ENCODE measurements around the gene ACTC1. TPM values are rescaled to one million over a fixed set of nuclear protein-coding genes. Genes with fewer than 3 reads are reported as not detected.

Gene ACTC1
- total and polyA plus RNA-seq, 7 experiments from 2014 or later = not detected

- Histone ChIP-seq H3K9me3 (ENCODE audit: control insufficient read depth in 2 of 3, low read length in 3 of 3) (no peaks in the 10 kb centered on the region), H3K27ac (ENCODE audit: low read depth, low read length) (no peak overlapping the region), H3K27me3 (ENCODE audit: control insufficient read depth in 2 of 2, insufficient read depth in 2 of 2, low read length in 2 of 2) (no peaks in the 10 kb centered on the region), H3K4me1 (ENCODE audit: control insufficient read depth in 2 of 2, insufficient read depth in 2 of 2, low read length in 2 of 2) (no peaks in the 10 kb centered on the region), H3K4me3 (ENCODE audit: low read length) (no peak overlapping the region), H3K36me3 (ENCODE audit: control insufficient read depth in 2 of 3, insufficient read depth in 3 of 3, low read length in 3 of 3) (no peaks in the 10 kb centered on the region)
- H3K4me3 Mint-ChIP-seq = no peak overlapping the region
- H3K36me3 Mint-ChIP-seq = no peaks in the 10 kb centered on the region
- intact Hi-C loops (cut with micrococcal nuclease) = no loop called here
- ATAC-seq (no peak), DNase-seq (no peak)
- CTCF ChIA-PET = no interaction called here
- peaks cover 37 to 57% (median 51%) of the 10 kb centered on the region in 5 donors for H3K27me3 Mint-ChIP-seq
- no peaks in the 10 kb centered on the region for H3K9me3 Mint-ChIP-seq
- no peak overlapping the region for H3K27ac Mint-ChIP-seq
- peaks cover 0 to under 1% (median 0%) of the 10 kb centered on the region in 7 donors for H3K4me1 Mint-ChIP-seq
- POLR2A ChIA-PET = no interaction called here
Observed at GRCh38 chr15:34760909-34761308, 34.4 kb downstream of the ACTC1 start.

GRCh38 chr15:34759992-34760391 is 35.4 kb downstream of the ACTC1 start:
- no peak overlapping the region for H3K27ac ChIP-seq (ENCODE audit: low read depth, low read length)
- H3K4me1 Mint-ChIP-seq = peaks cover 0 to 8% (median 0%) of the 10 kb centered on the region in 7 donors
- ChIA-PET CTCF (no interaction called here), POLR2A (no interaction called here)
- no peak for DNase-seq
- peaks cover 46 to 64% (median 59%) of the 10 kb centered on the region in 5 donors for H3K27me3 Mint-ChIP-seq
- H3K4me1 ChIP-seq (ENCODE audit: control insufficient read depth in 2 of 2, insufficient read depth in 2 of 2, low read length in 2 of 2) = no peaks in the 10 kb centered on the region
- ATAC-seq = no peak
- H3K36me3 Mint-ChIP-seq = no peaks in the 10 kb centered on the region
- H3K9me3 ChIP-seq (ENCODE audit: control insufficient read depth in 2 of 3, low read length in 3 of 3) = no peaks in the 10 kb centered on the region
- H3K9me3 Mint-ChIP-seq = no peaks in the 10 kb centered on the region
- no peak overlapping the region for H3K4me3 Mint-ChIP-seq
- H3K27me3 ChIP-seq (ENCODE audit: control insufficient read depth in 2 of 2, insufficient read depth in 2 of 2, low read length in 2 of 2) = no peaks in the 10 kb centered on the region
- intact Hi-C loops (cut with micrococcal nuclease) = no loop called here
- no peak overlapping the region for H3K4me3 ChIP-seq (ENCODE audit: low read length)
- no peaks in the 10 kb centered on the region for H3K36me3 ChIP-seq (ENCODE audit: control insufficient read depth in 2 of 3, insufficient read depth in 3 of 3, low read length in 3 of 3)
- H3K27ac Mint-ChIP-seq = no peak overlapping the region

GRCh38 chr15:34759347-34759746 is 36.0 kb downstream of the ACTC1 start:
- Histone ChIP-seq H3K9me3 (ENCODE audit: control insufficient read depth in 2 of 3, low read length in 3 of 3) (no peaks in the 10 kb centered on the region), H3K4me1 (ENCODE audit: control insufficient read depth in 2 of 2, insufficient read depth in 2 of 2, low read length in 2 of 2) (no peaks in the 10 kb centered on the region), H3K27me3 (ENCODE audit: control insufficient read depth in 2 of 2, insufficient read depth in 2 of 2, low read length in 2 of 2) (no peaks in the 10 kb centered on the region), H3K4me3 (ENCODE audit: low read length) (no peak overlapping the region), H3K36me3 (ENCODE audit: control insufficient read depth in 2 of 3, insufficient read depth in 3 of 3, low read length in 3 of 3) (no peaks in the 10 kb centered on the region), H3K27ac (ENCODE audit: low read depth, low read length) (no peak overlapping the region)
- H3K36me3 Mint-ChIP-seq = no peaks in the 10 kb centered on the region
- no peak for DNase-seq
- H3K4me1 Mint-ChIP-seq = peaks cover 0 to 8% (median 0%) of the 10 kb centered on the region in 7 donors
- POLR2A ChIA-PET = no interaction called here
- no peak for ATAC-seq
- CTCF ChIA-PET = no interaction called here
- H3K27ac Mint-ChIP-seq = no peak overlapping the region
- peaks cover 47 to 64% (median 60%) of the 10 kb centered on the region in 5 donors for H3K27me3 Mint-ChIP-seq
- no peak overlapping the region for H3K4me3 Mint-ChIP-seq
- intact Hi-C loops (cut with micrococcal nuclease) = no loop called here
- H3K9me3 Mint-ChIP-seq = no peaks in the 10 kb centered on the region

GRCh38 chr15:34757262-34757661 is 38.1 kb downstream of the ACTC1 start:
- no peaks in the 10 kb centered on the region for H3K9me3 ChIP-seq (ENCODE audit: control insufficient read depth in 2 of 3, low read length in 3 of 3)
- peaks cover 2 to 12% (median 5%) of the 10 kb centered on the region in 7 donors for H3K4me1 Mint-ChIP-seq
- no peak overlapping the region for H3K27ac Mint-ChIP-seq
- H3K27ac ChIP-seq (ENCODE audit: low read depth, low read length) = no peak overlapping the region
- peaks cover 65 to 80% (median 77%) of the 10 kb centered on the region in 5 donors for H3K27me3 Mint-ChIP-seq
- H3K9me3 Mint-ChIP-seq = peaks cover 0 to 12% (median 0%) of the 10 kb centered on the region in 11 donors
- ChIA-PET POLR2A (no interaction called here), CTCF (no interaction called here)
- H3K4me1 ChIP-seq (ENCODE audit: control insufficient read depth in 2 of 2, insufficient read depth in 2 of 2, low read length in 2 of 2) = no peaks in the 10 kb centered on the region
- intact Hi-C loops (cut with micrococcal nuclease) = no loop called here
- H3K27me3 ChIP-seq (ENCODE audit: control insufficient read depth in 2 of 2, insufficient read depth in 2 of 2, low read length in 2 of 2) = peaks cover 0 to 3% of the 10 kb centered on the region in 2 donors
- H3K36me3 ChIP-seq (ENCODE audit: control insufficient read depth in 2 of 3, insufficient read depth in 3 of 3, low read length in 3 of 3) = no peaks in the 10 kb centered on the region
- DNase-seq = no peak
- H3K36me3 Mint-ChIP-seq = no peaks in the 10 kb centered on the region
- no peak overlapping the region for H3K4me3 Mint-ChIP-seq
- no peak for ATAC-seq
- no peak overlapping the region for H3K4me3 ChIP-seq (ENCODE audit: low read length)

- no peak overlapping the region for H3K27ac Mint-ChIP-seq
- no peaks in the 10 kb centered on the region for H3K36me3 Mint-ChIP-seq
- ChIA-PET CTCF (no interaction called here), POLR2A (no interaction called here)
- H3K9me3 ChIP-seq (ENCODE audit: control insufficient read depth in 2 of 3, low read length in 3 of 3) = no peaks in the 10 kb centered on the region
- peaks cover 2 to 12% (median 5%) of the 10 kb centered on the region in 7 donors for H3K4me1 Mint-ChIP-seq
- no peak overlapping the region for H3K27ac ChIP-seq (ENCODE audit: low read depth, low read length)
- no peak overlapping the region for H3K4me3 ChIP-seq (ENCODE audit: low read length)
- no peak for ATAC-seq
- no peaks in the 10 kb centered on the region for H3K36me3 ChIP-seq (ENCODE audit: control insufficient read depth in 2 of 3, insufficient read depth in 3 of 3, low read length in 3 of 3)
- H3K27me3 Mint-ChIP-seq = peaks cover 69 to 80% (median 77%) of the 10 kb centered on the region in 5 donors
- no peaks in the 10 kb centered on the region for H3K4me1 ChIP-seq (ENCODE audit: control insufficient read depth in 2 of 2, insufficient read depth in 2 of 2, low read length in 2 of 2)
- DNase-seq = no peak
- H3K9me3 Mint-ChIP-seq = peaks cover 0 to 13% (median 0%) of the 10 kb centered on the region in 11 donors
- peaks cover 0 to 3% of the 10 kb centered on the region in 2 donors for H3K27me3 ChIP-seq (ENCODE audit: control insufficient read depth in 2 of 2, insufficient read depth in 2 of 2, low read length in 2 of 2)
- H3K4me3 Mint-ChIP-seq = peak overlapping the region in 7 of 10 donors; percentile 16 to 52 (median 39)
- intact Hi-C loops (cut with micrococcal nuclease) = no loop called here
Observed at GRCh38 chr15:34755419-34755773, 40.0 kb downstream of the ACTC1 start.

- Histone ChIP-seq H3K9me3 (ENCODE audit: control insufficient read depth in 2 of 3, low read length in 3 of 3) (no peaks in the 10 kb centered on the region), H3K4me1 (ENCODE audit: control insufficient read depth in 2 of 2, insufficient read depth in 2 of 2, low read length in 2 of 2) (no peaks in the 10 kb centered on the region), H3K27me3 (ENCODE audit: control insufficient read depth in 2 of 2, insufficient read depth in 2 of 2, low read length in 2 of 2) (peaks cover 0 to 3% of the 10 kb centered on the region in 2 donors), H3K27ac (ENCODE audit: low read depth, low read length) (no peak within 1 kb of the TSS), H3K36me3 (ENCODE audit: control insufficient read depth in 2 of 3, insufficient read depth in 3 of 3, low read length in 3 of 3) (no peaks in the 10 kb centered on the region), H3K4me3 (ENCODE audit: low read length) (no peak within 1 kb of the TSS)
- H3K4me1 Mint-ChIP-seq = peaks cover 2 to 12% (median 5%) of the 10 kb centered on the region in 7 donors
- H3K4me3 Mint-ChIP-seq = peak within 1 kb of the TSS in 7 of 10 donors; percentile 16 to 76 (median 58)
- no peak for ATAC-seq
- no peaks in the 10 kb centered on the region for H3K36me3 Mint-ChIP-seq
- CTCF ChIA-PET = no interaction called here
- no peak for DNase-seq
- intact Hi-C loops (cut with micrococcal nuclease) = no loop called here
- POLR2A ChIA-PET = no interaction called here
- H3K27ac Mint-ChIP-seq = no peak within 1 kb of the TSS
- peaks cover 0 to 13% (median 0%) of the 10 kb centered on the region in 11 donors for H3K9me3 Mint-ChIP-seq
- H3K27me3 Mint-ChIP-seq = peaks cover 66 to 81% (median 76%) of the 10 kb centered on the region in 5 donors
Observed at GRCh38 chr15:34754674-34755418, 40.5 kb downstream of the ACTC1 start, which contains the start of gene GJD2. Gene GJD2, minus strand, starts transcription at chr15:34754998. Its CDS starts 510 bp downstream, at chr15:34754488.

GRCh38 chr15:34754171-34754601 is 41.2 kb downstream of the ACTC1 start:
- peaks cover 65 to 81% (median 78%) of the 10 kb centered on the region in 5 donors for H3K27me3 Mint-ChIP-seq
- peaks cover 2 to 12% (median 5%) of the 10 kb centered on the region in 7 donors for H3K4me1 Mint-ChIP-seq
- Histone ChIP-seq H3K27ac (ENCODE audit: low read depth, low read length) (no peak overlapping the region), H3K27me3 (ENCODE audit: control insufficient read depth in 2 of 2, insufficient read depth in 2 of 2, low read length in 2 of 2) (peaks cover 0 to 3% of the 10 kb centered on the region in 2 donors), H3K36me3 (ENCODE audit: control insufficient read depth in 2 of 3, insufficient read depth in 3 of 3, low read length in 3 of 3) (no peaks in the 10 kb centered on the region), H3K9me3 (ENCODE audit: control insufficient read depth in 2 of 3, low read length in 3 of 3) (no peaks in the 10 kb centered on the region), H3K4me3 (ENCODE audit: low read length) (no peak overlapping the region), H3K4me1 (ENCODE audit: control insufficient read depth in 2 of 2, insufficient read depth in 2 of 2, low read length in 2 of 2) (no peaks in the 10 kb centered on the region)
- no peak overlapping the region for H3K27ac Mint-ChIP-seq
- H3K9me3 Mint-ChIP-seq = peaks cover 0 to 13% (median 0%) of the 10 kb centered on the region in 11 donors
- ChIA-PET POLR2A (no interaction called here), CTCF (no interaction called here)
- no peaks in the 10 kb centered on the region for H3K36me3 Mint-ChIP-seq
- no peak for ATAC-seq
- intact Hi-C loops (cut with micrococcal nuclease) = no loop called here
- H3K4me3 Mint-ChIP-seq = peak overlapping the region in 6 of 10 donors; percentile 41 to 76 (median 59)
- DNase-seq = no peak
